Measurements from ENCODE around the gene TFAP2C. TPM values are rescaled to one million over a fixed set of nuclear protein-coding genes. Genes with fewer than 3 reads are reported as not detected.

Gene TFAP2C
- total RNA-seq, 2 donors from 2014 or later: not detected

DNA sequence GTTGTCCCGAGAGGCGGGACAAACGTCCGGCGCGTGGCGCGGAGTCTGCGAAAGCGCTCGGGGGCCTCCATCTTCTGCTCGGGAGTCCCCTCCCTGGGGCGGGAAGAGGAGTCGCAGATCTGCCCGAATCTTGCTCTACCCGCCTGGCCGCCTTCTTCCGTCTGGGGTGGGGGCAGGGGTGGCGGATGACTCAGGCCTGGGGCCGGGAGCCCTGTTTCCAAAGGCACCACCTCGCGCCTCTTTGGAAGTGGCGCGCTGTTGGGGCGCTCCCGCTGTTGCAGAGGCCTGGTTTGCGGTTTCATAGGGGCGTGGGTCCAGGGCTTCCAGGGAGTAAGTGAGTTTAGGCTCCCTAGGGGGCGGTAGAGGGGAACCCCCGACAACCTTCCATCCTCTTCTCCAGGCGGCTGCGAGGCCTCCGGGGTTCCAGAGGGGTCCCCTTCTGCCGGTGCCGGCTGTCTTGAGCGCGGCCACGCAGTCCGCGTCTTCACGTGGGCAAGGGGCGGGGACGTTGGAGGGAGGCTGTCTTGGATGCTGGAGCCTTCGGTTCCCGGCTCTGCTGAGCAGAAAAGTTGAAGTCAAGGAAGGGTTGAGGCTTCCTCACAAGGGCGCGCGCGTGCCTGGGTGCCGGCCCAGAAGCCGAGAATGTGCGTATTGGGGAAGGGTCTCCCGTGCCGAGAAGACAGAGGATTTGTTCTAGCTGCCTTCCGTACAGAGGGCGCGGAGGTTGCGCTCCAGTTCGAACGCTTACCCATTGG lies 2.6 kb upstream of the TFAP2C start:
- no peaks in the 10 kb centered on the region for H3K9me3 Mint-ChIP-seq
- H3K27me3 Mint-ChIP-seq: peaks cover 22% of the 10 kb centered on the region
- no peak for ATAC-seq (replicated peaks)
- no peaks in the 10 kb centered on the region for H3K4me1 Mint-ChIP-seq
- no peaks in the 10 kb centered on the region for H3K36me3 Mint-ChIP-seq (ENCODE audit: low read depth)
- no peak overlapping the region for H3K27ac Mint-ChIP-seq
- no peak overlapping the region for H3K4me3 Mint-ChIP-seq

DNA sequence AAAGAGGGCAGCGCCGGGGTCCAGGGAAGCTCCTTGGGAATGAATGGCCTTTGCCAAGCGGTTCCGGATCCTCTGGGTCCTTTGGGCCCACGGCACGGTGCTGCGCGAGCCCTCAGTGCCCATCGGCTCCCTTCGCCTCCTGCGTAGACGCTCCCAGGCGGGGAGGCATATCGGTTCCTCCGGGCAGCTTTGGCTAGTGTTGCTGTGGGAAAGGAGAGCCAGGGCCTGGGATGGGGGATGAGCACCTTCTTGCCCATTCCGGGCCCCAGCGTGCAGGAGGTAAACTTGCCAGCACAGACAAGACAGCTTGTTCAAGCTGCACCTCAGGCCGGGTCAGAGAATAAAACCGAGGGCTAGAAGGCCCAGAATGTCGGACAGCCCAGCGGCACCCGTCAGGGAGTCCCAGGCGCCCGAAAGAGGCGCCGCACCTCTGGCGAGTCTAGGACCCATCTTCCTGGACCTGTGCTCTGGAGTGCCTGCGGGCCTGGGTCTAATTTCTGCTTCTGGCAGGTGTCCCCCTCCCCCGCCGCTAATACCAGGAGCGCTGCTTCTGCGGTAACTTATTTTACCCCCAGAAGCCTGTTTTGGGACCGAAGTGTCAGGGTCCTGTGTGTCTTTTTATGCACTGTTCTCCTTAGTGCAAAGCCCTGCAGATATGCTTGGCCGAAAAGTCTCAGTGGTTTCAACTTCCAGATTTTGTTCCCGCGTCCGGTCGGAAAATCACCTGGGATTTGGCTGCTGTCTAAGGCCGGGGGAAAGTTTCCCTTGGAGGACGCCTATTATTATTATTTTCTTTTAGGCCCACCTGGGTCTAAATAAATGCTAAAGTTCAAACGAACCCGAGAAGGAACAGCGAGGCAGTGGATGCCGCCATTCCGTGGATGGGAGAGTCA lies 1.7 kb upstream of the TFAP2C start:
- Mint-ChIP-seq H3K27me3 (peaks cover 27% of the 10 kb centered on the region), H3K4me1 (no peaks in the 10 kb centered on the region), H3K9me3 (no peaks in the 10 kb centered on the region), H3K36me3 (ENCODE audit: low read depth) (no peaks in the 10 kb centered on the region), H3K4me3 (peak overlapping the region; percentile 42), H3K27ac (no peak overlapping the region)
- ATAC-seq (replicated peaks): no peak

- Mint-ChIP-seq H3K4me3 (peak overlapping the region; percentile 42), H3K9me3 (no peaks in the 10 kb centered on the region), H3K36me3 (ENCODE audit: low read depth) (no peaks in the 10 kb centered on the region), H3K27ac (no peak overlapping the region), H3K27me3 (peaks cover 27% of the 10 kb centered on the region), H3K4me1 (no peaks in the 10 kb centered on the region)
- ATAC-seq (replicated peaks): no peak
Measured at GRCh38 chr20:56628015-56628872, 862 bp upstream of the TFAP2C start.

- Mint-ChIP-seq H3K27me3 (peaks cover 31% of the 10 kb centered on the region), H3K27ac (no peak overlapping the region), H3K9me3 (no peaks in the 10 kb centered on the region), H3K4me3 (no peak overlapping the region), H3K4me1 (no peaks in the 10 kb centered on the region), H3K36me3 (ENCODE audit: low read depth) (no peaks in the 10 kb centered on the region)
- no peak for ATAC-seq (replicated peaks)
Measured at GRCh38 chr20:56629464-56630085, 469 bp downstream of the TFAP2C start.

DNA sequence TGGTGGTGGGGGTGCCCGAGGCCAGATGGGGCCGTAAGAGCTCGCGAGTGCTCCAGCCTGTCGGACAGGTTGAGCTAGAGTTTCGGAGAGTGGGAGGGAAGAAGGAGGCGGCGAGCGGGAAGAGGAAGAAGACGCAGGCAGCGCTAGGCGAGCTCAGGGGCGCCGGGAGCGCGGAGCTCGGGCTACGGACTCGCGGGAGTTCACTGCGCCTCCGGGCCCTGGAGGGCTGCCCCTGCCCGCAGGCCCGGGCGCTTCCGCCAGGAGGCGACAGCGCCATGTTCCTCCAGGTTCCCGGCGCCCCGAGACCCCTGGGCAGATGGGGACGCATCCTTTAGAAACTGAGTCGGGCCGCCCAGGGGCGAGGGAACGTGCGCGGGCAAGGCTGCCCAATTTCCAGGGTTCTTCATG lies 984 bp downstream of the TFAP2C start:
- ATAC-seq (replicated peaks): no peak
- no peak overlapping the region for H3K4me3 Mint-ChIP-seq
- no peaks in the 10 kb centered on the region for H3K36me3 Mint-ChIP-seq (ENCODE audit: low read depth)
- H3K27ac Mint-ChIP-seq: no peak overlapping the region
- H3K4me1 Mint-ChIP-seq: no peaks in the 10 kb centered on the region
- no peaks in the 10 kb centered on the region for H3K9me3 Mint-ChIP-seq
- H3K27me3 Mint-ChIP-seq: peaks cover 32% of the 10 kb centered on the region

- no peaks in the 10 kb centered on the region for H3K9me3 Mint-ChIP-seq
- no peak overlapping the region for H3K4me3 Mint-ChIP-seq
- H3K27me3 Mint-ChIP-seq: peaks cover 37% of the 10 kb centered on the region
- H3K4me1 Mint-ChIP-seq: no peaks in the 10 kb centered on the region
- no peak overlapping the region for H3K27ac Mint-ChIP-seq
- no peaks in the 10 kb centered on the region for H3K36me3 Mint-ChIP-seq (ENCODE audit: low read depth)
- ATAC-seq (replicated peaks): no peak
Measured at GRCh38 chr20:56630506-56631317, 1.6 kb downstream of the TFAP2C start.

DNA sequence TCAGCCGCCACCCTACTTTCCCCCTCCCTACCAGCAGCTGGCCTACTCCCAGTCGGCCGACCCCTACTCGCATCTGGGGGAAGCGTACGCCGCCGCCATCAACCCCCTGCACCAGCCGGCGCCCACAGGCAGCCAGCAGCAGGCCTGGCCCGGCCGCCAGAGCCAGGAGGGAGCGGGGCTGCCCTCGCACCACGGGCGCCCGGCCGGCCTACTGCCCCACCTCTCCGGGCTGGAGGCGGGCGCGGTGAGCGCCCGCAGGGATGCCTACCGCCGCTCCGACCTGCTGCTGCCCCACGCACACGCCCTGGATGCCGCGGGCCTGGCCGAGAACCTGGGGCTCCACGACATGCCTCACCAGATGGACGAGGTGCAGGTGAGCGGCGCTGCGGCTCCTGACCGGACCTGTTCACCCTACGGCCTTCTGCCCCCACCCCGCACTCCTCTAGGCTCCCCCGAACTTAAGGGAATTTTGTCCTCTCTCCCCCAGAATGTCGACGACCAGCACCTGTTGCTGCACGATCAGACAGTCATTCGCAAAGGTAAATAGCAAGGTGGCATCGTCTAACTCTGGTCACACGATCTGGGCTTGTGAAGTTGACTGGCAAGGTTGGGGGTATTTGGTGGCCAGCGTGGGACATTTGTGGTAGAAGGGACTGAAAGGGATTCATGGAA lies 2.3 kb downstream of the TFAP2C start:
- Mint-ChIP-seq H3K36me3 (ENCODE audit: low read depth) (no peaks in the 10 kb centered on the region), H3K27me3 (peaks cover 37% of the 10 kb centered on the region), H3K9me3 (no peaks in the 10 kb centered on the region), H3K4me3 (no peak overlapping the region), H3K4me1 (no peaks in the 10 kb centered on the region), H3K27ac (no peak overlapping the region)
- no peak for ATAC-seq (replicated peaks)

DNA sequence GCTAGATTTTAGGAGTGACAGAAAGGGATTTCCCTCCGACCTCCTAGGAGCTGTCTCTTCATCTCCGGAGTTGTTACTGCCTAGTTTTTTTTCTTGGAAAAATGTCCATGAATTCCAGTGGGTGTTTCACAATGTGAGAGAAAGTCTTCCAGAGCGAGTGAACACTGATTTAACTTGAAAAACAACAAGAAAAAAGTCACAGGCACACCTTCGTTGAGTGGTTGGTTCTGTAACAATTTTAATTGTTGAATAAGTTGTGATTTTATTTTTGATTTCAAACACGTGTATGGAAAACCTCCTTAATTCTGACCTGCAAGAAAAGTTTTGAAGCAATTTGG lies 2.9 kb downstream of the TFAP2C start:
- Mint-ChIP-seq H3K36me3 (ENCODE audit: low read depth) (no peaks in the 10 kb centered on the region), H3K9me3 (no peaks in the 10 kb centered on the region), H3K27me3 (peaks cover 38% of the 10 kb centered on the region), H3K27ac (no peak overlapping the region), H3K4me1 (no peaks in the 10 kb centered on the region), H3K4me3 (no peak overlapping the region)
- ATAC-seq (replicated peaks): no peak

DNA sequence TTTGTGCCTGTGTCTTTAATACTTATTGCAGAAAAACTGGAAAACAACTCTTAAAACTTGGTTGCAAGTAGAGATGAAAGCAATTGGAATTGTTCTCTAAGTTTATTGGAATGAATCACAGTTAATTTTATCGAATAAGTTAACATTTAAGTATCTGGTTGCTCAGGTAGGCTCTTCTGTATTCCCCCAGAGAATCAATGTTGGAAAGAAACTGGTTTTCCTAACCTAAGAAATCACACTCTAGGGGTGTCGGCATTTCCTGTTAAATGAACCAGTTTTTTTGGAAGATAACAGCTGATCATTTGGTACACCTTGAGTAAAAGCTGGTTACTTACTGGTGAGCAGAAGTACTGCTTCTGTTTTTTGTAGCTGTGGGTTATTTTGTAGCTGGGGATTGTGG lies 5.2 kb downstream of the TFAP2C start:
- no peaks in the 10 kb centered on the region for H3K9me3 Mint-ChIP-seq
- peaks cover 44% of the 10 kb centered on the region for H3K27me3 Mint-ChIP-seq

GRCh38 chr20:56634735-56635385 lies 5.8 kb downstream of the TFAP2C start:
- ATAC-seq (replicated peaks): no peak
- Mint-ChIP-seq H3K36me3 (ENCODE audit: low read depth) (no peaks in the 10 kb centered on the region), H3K4me1 (no peaks in the 10 kb centered on the region), H3K27me3 (peaks cover 45% of the 10 kb centered on the region), H3K4me3 (no peak overlapping the region), H3K9me3 (no peaks in the 10 kb centered on the region), H3K27ac (no peak overlapping the region)

More for the DNA sequence above, 5.2 kb downstream of the TFAP2C start:
- H3K4me1 Mint-ChIP-seq: no peaks in the 10 kb centered on the region
- no peaks in the 10 kb centered on the region for H3K36me3 Mint-ChIP-seq (ENCODE audit: low read depth)
- H3K27ac Mint-ChIP-seq: no peak overlapping the region
- no peak for ATAC-seq (replicated peaks)
- no peak overlapping the region for H3K4me3 Mint-ChIP-seq

- Mint-ChIP-seq H3K9me3 (no peaks in the 10 kb centered on the region), H3K36me3 (ENCODE audit: low read depth) (no peaks in the 10 kb centered on the region), H3K4me3 (no peak overlapping the region), H3K27me3 (peaks cover 41% of the 10 kb centered on the region), H3K4me1 (no peaks in the 10 kb centered on the region), H3K27ac (no peak overlapping the region)
- ATAC-seq (replicated peaks): no peak
Measured at GRCh38 chr20:56636716-56637115, 7.6 kb downstream of the TFAP2C start.

- no peak for ATAC-seq (replicated peaks)
- Mint-ChIP-seq H3K27ac (no peak overlapping the region), H3K9me3 (no peaks in the 10 kb centered on the region), H3K36me3 (ENCODE audit: low read depth) (no peaks in the 10 kb centered on the region), H3K27me3 (peaks cover 40% of the 10 kb centered on the region), H3K4me3 (no peak overlapping the region), H3K4me1 (no peaks in the 10 kb centered on the region)
Measured at GRCh38 chr20:56637576-56637975, 8.5 kb downstream of the TFAP2C start.

- ATAC-seq (replicated peaks): no peak
- Mint-ChIP-seq H3K27me3 (peaks cover 21% of the 10 kb centered on the region), H3K27ac (no peak overlapping the region), H3K36me3 (ENCODE audit: low read depth) (no peaks in the 10 kb centered on the region), H3K9me3 (no peaks in the 10 kb centered on the region), H3K4me3 (no peak overlapping the region), H3K4me1 (no peaks in the 10 kb centered on the region)
Measured at GRCh38 chr20:56646599-56646998, 17.5 kb downstream of the TFAP2C start.
